AG04450 (cell line): ENCODE data around the gene ZNF428. TPM values are rescaled to one million over a fixed set of nuclear protein-coding genes. Genes with fewer than 3 reads are reported as not detected.

Experiments
- CTCF ChIA-PET: fragments of 300-600, 350-600 bp; formaldehyde crosslinking; extraction: SDS; loops from one replicate; lab custom pipeline; 2022; ENCODE audit warnings: antibody characterized with exemption, inconsistent platforms; lab: Charles Lee
- POLR2A ChIA-PET: fragments of 350-600 bp; formaldehyde crosslinking; extraction: SDS; loops from one replicate; lab custom pipeline; 2021; ENCODE audit warnings: antibody characterized with exemption, inconsistent platforms; lab: Yijun Ruan, JAX
- DNase-seq: peaks from one replicate; pipeline ENCODE4 v3.0.0-alpha.2; 2011; ENCODE audit warnings: low read depth, low spot score
- H3K27ac ChIP-seq: one replicate; pipeline ENCODE4 v1.5.1; 2012; ENCODE audit warnings: low read depth, low read length, control low read depth
- H3K27me3 ChIP-seq: one replicate; pipeline ENCODE4 v1.6.0; 2012; ENCODE audit warnings: low read length; ENCODE audit not compliant: control insufficient read depth, insufficient read depth
- H3K4me3 ChIP-seq: 2 replicates; pipeline ENCODE4 v1.5.1; 2011; ENCODE audit warnings: mild to moderate bottlenecking, low read depth, low read length, control low read depth
- H3K9me3 ChIP-seq: 2 replicates; pipeline ENCODE4 v1.5.1; 2012; ENCODE audit warnings: low read length; ENCODE audit not compliant: control insufficient read depth, insufficient read depth
- polyA plus RNA-seq: library from polyadenylated mRNA; depleted of rRNA; stranded (reverse); fragments of >200 nt; gene quantifications from 2 replicates; pipeline ENCODE4 v1.2.3, GENCODE V29; 2011
- TF ChIP-seq, protein P1 (sequence below): IDR thresholded peaks from 2 replicates; pipeline ENCODE4 v1.5.1; 2011; ENCODE audit warnings: low read depth, low read length, control low read depth, inconsistent platforms

The ZNF428 gene
- polyA plus RNA-seq, 1 experiment, result 18.7 TPM

- TF ChIP-seq, protein P1, sequence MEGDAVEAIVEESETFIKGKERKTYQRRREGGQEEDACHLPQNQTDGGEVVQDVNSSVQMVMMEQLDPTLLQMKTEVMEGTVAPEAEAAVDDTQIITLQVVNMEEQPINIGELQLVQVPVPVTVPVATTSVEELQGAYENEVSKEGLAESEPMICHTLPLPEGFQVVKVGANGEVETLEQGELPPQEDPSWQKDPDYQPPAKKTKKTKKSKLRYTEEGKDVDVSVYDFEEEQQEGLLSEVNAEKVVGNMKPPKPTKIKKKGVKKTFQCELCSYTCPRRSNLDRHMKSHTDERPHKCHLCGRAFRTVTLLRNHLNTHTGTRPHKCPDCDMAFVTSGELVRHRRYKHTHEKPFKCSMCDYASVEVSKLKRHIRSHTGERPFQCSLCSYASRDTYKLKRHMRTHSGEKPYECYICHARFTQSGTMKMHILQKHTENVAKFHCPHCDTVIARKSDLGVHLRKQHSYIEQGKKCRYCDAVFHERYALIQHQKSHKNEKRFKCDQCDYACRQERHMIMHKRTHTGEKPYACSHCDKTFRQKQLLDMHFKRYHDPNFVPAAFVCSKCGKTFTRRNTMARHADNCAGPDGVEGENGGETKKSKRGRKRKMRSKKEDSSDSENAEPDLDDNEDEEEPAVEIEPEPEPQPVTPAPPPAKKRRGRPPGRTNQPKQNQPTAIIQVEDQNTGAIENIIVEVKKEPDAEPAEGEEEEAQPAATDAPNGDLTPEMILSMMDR, result no peak
- CTCF ChIA-PET, result no interaction called here
- Histone ChIP-seq H3K9me3 (no peaks in the 10 kb centered on the region; the same call in 1 of the 2 replicates), H3K27me3 (no peaks in the 10 kb centered on the region), H3K27ac (no peak overlapping the region), H3K4me3 (no peak overlapping the region)
- POLR2A ChIA-PET, result no interaction called here
- no peak for DNase-seq
Measured at GRCh38 chr19:43664018-43664417, 44.6 kb upstream of the ZNF428 start.

DNA sequence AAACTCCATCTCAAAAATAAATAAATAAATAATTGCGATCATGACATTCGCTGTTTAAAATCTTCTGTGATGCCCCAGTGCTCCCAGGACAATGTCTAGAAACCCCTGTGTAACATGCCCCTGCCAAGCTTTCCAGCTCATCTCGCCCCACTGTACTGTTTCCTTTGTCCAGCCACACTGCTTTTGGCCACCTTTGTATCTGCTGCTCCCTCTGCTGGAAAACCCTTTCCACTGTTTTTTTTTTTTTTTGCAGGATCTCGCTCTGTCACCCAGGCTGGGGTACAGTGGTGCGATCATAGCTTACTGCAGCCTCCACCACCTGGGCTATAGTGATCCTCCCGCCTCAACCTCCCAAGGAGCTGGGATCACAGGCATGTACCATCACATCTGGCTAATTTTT is 43.1 kb upstream of the ZNF428 start:
- POLR2A ChIA-PET, result interaction anchor here (0.6 kb wide), 1 partner anchor 575 kb away, joined by 4 read pairs; no protein-coding TSS in a partner anchor
- Histone ChIP-seq H3K27ac (no peak overlapping the region), H3K27me3 (no peaks in the 10 kb centered on the region), H3K9me3 (no peaks in the 10 kb centered on the region), H3K4me3 (no peak overlapping the region)
- CTCF ChIA-PET, result interaction anchor here (0.6 to 1.6 kb wide), 9 partner anchors 10 to 1123 kb away, joined by 3 to 12 read pairs (median 3); partner anchors contain the start of gene ZNF576
- no peak for DNase-seq
- TF ChIP-seq, protein P1, result peak; percentile 46

DNA sequence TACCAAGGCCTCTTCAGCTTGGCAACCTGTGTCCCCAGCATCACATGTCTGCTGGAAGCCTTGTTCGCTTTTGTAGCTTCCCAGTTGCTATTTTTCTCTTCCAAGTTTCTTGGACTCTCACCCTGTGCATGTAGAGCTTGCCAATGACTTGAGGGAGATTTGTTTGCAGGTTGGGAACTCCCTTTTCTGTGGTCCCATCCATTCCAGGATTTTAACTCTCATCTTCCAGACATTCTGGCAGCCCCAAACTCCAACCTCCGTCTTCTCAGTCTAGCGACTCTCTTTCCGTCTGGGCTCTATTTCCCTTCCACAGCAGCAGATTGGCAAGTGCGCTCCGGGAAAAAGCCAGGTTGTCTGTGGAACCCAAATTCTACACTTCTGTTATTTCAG is 41.5 kb upstream of the ZNF428 start:
- no peak overlapping the region for H3K4me3 ChIP-seq
- no peaks in the 10 kb centered on the region for H3K9me3 ChIP-seq
- no peak overlapping the region for H3K27ac ChIP-seq
- ChIA-PET CTCF (interaction anchor here (0.6 to 1.6 kb wide), 2 partner anchors 106 to 141 kb away, joined by 3 to 8 read pairs; no protein-coding TSS in a partner anchor), POLR2A (no interaction called here)
- DNase-seq, result no peak
- H3K27me3 ChIP-seq, result no peaks in the 10 kb centered on the region
- TF ChIP-seq, protein P1, result no peak

DNA sequence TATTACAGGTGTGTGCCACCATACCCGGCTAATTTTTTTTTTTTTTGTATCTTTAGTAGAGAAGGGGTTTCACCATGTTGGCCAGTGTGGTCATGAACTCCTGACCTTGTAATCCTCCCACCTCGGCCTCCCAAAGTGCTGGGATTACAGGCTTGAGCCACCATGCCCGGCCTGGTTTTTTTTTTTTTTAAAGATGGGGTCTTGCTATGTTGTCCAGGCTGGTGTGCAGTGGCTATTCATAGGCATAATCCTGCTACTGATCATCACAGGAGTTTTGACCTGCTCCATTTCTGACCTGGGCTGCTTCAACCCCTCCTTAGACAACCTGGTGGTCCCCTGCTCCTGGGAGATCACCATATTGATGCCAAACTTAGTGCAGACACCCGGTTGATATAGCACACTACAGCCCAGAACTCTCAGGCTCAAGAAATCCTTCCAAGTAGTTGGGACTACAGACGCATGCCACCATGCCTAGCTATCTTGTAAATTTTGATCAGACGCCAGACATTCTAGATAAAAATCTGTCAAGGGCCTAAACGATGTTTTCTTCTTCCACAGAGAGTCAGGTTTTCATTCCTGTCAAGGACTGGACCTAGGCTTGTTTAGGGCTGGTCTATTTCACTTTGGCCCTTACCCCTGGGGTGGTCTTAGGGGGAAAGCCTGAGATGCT is 41.0 kb upstream of the ZNF428 start:
- POLR2A ChIA-PET, result no interaction called here
- no peak overlapping the region for H3K27ac ChIP-seq
- no peak overlapping the region for H3K4me3 ChIP-seq
- DNase-seq, result no peak
- CTCF ChIA-PET, result interaction anchor here (0.6 to 1.6 kb wide), 2 partner anchors 106 to 140 kb away, joined by 3 to 8 read pairs; no protein-coding TSS in a partner anchor
- no peaks in the 10 kb centered on the region for H3K27me3 ChIP-seq
- TF ChIP-seq, protein P1, result no peak
- H3K9me3 ChIP-seq, result no peaks in the 10 kb centered on the region

- Histone ChIP-seq H3K27me3 (no peaks in the 10 kb centered on the region), H3K9me3 (no peaks in the 10 kb centered on the region), H3K27ac (no peak overlapping the region), H3K4me3 (no peak overlapping the region)
- CTCF ChIA-PET, result interaction anchor here (1.4 kb wide), 1 partner anchor 10 kb away, joined by 3 read pairs; no protein-coding TSS in a partner anchor
- TF ChIP-seq, protein P1, result no peak
- DNase-seq, result no peak
- POLR2A ChIA-PET, result interaction anchor here (0.6 kb wide), 1 partner anchor 64 kb away, joined by 3 read pairs; no protein-coding TSS in a partner anchor
Measured at GRCh38 chr19:43658494-43658893, 39.1 kb upstream of the ZNF428 start.
